NCI-H1092 (cell line): Measurements from ENCODE around the gene CRACR2A.

Experiments
- DNase-seq: peaks from one replicate; lab custom pipeline; 2025; lab: John Stamatoyannopoulos, UW

CRACR2A gene

GRCh38 chr12:3595721-3596120 is 157.2 kb downstream of the CRACR2A start:
- DNase-seq, result no peak

DNA sequence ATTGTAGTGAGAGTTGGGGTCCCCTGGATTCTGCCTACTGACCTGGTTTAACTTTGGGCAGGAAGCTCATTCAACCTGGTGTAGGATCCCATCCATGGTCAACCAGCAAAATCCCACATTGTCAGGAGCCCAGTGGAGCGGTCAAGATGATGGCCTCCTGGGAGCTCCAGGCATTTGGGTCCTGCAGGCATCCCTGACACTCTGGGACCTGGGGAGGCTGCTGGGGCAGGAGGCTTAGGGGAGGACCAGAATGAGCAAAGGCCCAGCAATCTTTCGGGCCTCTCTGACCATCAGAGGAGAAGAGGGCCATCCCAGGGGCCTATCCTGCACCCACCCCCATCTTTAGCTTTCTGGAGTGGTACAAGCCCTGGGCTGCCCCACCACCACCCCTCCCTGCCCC is 157.9 kb downstream of the CRACR2A start:
- no peak for DNase-seq

- no peak for DNase-seq
Measured at GRCh38 chr12:3593906-3594483, 158.9 kb downstream of the CRACR2A start.

GRCh38 chr12:3592856-3593625 is 159.9 kb downstream of the CRACR2A start:
- DNase-seq, result no peak

- DNase-seq, result no peak
Measured at GRCh38 chr12:3589745-3590144, 163.2 kb downstream of the CRACR2A start.

GRCh38 chr12:3587402-3588013 is 165.4 kb downstream of the CRACR2A start:
- DNase-seq, result no peak

DNA sequence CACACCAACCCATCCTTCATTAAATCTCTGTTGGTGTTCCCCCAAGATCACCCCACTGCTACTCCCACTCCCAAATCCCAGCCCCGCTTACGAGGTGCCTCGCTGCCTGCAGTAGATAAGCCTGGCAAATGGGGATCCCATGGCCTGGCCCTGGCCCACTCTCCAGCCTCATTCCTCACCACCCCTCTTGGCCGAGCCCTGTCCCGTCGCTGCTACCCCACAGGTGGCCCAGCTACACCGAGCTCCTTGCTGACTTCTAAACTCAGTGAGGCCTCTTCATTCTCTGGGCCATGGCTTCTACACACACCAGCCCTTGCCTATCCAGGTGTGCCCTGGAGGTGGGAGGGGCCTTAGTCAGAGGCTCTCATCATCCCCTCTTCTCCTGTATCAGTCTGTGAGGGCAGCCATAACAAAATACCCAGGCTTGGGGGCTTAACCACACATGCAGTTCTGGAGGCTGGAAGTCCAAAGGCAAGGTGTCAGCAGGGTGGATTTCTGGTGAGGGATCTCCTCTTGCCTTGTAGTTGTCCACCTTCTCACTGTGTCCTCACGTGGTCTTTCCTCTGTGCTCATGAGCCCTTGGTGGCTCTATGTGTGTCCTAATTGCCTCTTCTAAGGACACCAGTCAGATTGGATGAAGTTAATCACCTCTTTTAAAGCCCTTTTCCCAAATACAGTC is 169.1 kb downstream of the CRACR2A start:
- no peak for DNase-seq

DNA sequence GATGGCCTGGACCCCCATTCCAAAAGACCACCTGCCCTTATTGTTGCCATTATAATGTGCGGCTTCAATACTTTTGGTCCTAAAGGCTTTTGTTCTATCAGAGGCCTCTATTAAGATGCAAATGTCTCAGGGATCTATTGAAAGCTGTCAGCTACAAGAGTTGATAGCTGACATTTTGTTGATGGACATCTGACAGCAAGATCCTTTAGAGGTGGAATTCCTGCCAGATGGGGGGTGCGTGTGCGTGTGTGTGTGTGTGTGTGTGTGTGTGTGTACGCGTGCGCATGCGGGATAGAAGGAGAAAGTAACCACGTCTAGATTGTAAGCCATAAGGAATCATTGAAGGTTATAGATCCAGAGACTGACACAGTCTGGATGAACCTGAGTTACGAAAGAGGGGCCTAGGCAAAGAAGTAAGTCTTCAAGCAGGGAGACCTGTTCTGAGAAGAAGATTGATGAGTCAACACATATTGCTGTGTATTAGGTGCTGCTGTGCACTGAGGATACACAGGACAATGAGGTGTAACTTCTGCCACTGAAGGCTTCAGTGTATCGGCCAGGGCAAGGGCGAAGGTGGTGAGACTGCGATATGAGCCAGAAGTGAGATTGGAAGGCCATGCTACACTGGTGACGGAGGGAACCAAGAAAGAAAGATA is 172.7 kb downstream of the CRACR2A start:
- no peak for DNase-seq

DNA sequence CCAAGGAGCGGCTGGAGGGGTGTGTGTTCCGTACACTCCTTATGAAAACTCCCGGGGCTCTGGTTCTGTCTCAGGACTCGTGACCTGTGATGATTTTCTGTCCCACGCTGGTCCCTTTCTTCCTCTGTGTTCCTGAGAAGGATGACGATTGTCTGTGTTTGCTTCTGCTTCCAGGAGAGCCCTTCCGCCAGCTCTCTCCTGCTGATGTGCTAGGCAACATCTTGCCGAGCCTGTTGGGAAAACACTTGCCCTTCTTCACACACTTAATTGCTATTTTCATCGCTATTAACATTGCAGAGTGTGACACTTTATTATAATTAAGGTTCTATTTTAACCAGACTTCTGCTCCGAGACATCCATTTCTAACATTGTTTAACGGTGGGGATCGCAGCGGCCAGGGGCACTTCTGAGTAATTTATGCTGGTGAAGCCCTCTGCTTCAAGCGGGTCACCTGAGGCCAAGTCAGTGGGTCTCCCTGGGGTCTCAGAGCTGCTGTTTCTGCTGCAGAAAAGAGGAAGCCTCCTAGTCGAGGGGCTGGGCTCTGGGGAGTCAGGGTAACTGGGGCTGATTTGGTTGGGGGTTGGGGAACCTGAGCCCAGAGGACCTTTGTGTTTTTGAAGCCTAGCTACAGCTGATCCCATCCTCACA is 173.3 kb downstream of the CRACR2A start:
- DNase-seq, result no peak

DNA sequence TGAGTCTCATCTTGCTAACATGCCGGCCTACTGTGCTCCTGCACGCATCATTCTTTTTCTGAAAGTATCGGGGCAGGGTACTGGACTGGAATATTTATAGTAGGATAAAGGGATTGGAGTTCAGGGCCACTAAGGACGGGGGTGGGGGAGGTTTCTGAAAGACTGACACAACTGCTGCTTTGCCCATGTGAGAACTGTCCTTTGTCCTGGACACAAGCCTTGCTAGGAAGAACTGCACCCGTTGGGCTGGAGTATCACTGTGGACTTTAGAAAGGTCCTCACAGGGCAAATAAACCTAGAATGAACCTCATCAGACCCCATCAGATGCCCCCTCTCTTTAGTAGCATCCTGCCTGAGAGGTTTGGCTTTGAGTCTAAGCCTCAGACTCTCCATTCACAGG is 174.4 kb downstream of the CRACR2A start:
- no peak for DNase-seq

DNA sequence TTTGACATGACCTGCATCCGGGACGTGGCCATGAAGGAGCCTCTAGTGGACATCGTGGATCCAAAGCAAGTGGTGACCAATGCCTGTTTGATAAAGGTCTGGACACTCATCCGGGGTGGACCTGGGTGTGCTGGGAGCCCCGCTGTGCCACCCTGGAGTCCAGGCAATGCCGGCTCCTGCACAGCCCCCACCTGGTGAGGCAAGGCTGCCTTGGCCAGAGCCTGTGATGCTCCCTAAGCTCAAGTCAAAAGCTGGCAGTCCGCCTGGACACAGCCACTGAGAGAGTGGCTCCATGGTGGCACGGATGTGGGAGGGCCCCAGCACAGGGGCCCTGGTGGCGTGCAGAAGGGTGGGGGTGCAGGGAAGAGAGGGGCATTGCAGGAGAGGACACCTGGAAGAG is 176.0 kb downstream of the CRACR2A start:
- no peak for DNase-seq

DNA sequence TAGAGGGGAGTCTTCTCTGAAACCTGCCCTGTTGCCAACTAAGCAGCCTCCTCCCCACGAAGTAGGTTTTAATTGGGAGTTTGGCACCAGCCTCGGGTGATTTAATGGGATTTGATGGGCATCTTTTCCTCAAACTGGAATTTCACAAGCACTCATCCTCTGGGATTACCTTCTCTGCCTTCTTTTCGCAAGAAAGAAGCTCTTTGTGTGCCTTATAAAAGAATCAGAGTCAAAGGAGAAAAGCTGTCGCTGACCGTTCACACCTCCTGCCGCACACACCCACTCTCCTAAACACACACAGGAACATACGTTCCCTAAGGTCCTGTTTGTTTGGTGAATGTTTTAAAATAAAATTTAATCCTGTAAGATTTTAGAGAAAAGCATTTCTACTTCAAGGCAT is 177.9 kb downstream of the CRACR2A start:
- no peak for DNase-seq

DNA sequence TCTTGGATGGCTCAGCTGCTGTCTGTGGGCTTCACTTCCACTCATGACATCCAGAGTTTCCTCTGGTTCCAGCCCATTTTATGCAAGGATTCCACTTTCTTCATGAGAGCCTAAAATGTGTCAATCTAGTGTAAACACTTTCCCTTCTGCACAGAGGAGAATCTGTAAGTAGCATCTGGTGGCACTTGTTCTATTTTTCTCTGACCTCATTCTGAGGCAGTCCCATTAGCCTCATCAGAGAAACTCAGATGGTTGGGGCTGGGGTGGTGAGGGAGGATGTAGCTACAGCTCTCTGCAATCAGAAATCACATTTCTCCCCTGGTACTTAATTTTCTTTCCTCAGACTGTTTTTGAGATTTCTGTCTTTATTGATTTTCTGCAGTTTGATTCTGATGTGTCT is 180.3 kb downstream of the CRACR2A start:
- no peak for DNase-seq

DNA sequence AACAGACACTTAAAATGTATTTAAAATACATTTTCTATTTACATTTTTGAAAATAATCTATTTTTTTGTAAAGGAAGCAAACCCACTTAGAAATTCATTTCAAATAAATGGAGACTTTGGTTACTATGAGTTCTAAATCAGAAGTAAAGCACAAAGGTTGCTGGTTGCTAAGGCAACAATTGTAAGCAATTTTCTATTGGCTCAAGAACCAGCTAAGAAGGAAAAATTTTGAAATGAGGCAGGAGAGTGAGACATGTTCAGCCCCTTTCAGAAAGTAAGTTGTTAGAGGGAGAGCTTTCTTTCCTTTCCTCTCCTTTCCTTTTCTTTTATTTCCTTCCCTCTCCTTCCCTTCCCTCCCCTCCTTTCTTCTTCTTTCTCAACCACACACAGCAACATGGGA is 181.2 kb downstream of the CRACR2A start:
- no peak for DNase-seq

- no peak for DNase-seq
Measured at GRCh38 chr12:3571323-3571722, 181.6 kb downstream of the CRACR2A start.

DNA sequence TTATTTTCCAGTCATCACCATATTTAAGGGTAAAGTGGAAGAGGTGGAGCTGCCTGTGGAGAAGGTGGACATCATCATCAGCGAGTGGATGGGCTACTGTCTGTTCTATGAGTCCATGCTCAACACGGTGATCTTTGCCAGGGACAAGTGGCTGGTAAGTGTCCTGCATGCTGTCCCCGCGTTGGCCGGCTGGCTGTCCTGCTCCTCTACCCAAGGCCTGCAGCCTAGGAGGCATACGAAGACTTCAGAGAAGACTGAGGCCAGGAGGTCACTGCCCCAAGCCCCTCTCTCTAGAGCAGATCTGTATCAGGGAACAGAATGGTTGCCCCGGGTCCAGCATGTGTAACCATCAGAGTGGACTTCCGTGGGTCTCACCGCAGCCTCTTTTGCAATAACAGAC is 184.2 kb downstream of the CRACR2A start:
- no peak for DNase-seq

GRCh38 chr12:3565985-3566384 is 186.9 kb downstream of the CRACR2A start:
- no peak for DNase-seq
